Activated CD4-positive, CD25-positive, alpha-beta regulatory T cell (primary cell): ENCODE results near the gene NIFK.
"Not testable (repeated sequence)": the region's sequence is repeated elsewhere in the genome, so short reads cannot be mapped to it uniquely, and the experiment has no call there.

Source experiments
- DNase-seq, 4 experiments: peaks; one replicate each; lab custom pipeline; 2025; lab: John Stamatoyannopoulos, UW

NIFK gene

GRCh38 chr2:121731366-121731765, 5.3 kb downstream of the NIFK start:
- no peak for DNase-seq

DNA sequence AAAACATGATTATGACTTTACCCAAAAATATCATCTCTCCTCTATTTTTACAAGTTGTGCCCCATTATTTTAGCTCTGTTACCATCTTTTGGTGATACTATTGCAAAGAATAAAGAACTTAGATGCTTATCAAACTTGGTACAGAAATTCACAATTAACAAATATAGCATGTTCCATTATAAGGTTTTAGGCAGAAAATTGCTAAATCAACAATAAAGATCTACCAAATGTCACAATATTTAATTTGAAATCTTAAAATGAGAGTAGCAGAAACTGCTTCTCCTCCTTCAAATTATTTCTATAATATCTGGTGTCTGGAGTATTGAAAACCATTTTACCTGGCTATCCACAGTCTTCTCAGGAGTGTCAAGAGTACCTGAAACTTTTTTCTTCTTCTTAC, 8.7 kb downstream of the NIFK start:
- DNase-seq = no peak

DNA sequence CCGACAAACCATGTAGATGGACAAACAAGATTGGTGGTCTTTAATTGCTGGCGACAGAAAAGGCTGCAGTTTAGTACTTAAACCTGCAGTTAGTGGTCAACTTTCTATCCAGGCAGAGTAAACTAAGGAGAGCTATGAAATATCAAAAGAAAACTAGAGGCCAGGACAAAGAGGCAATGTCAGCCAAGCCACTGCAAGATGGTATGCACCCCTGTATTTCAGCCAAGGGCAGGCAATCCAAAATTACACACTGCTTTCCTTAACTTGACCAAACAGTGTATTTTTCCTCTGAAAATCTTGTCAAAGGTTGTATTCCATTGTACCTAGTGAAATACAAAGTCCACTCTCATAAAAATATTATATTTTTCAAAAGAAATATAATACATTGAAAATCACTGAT, 9.3 kb downstream of the NIFK start:
- DNase-seq = no peak

- DNase-seq = no peak
Measured at GRCh38 chr2:121723316-121723715, 13.4 kb downstream of the NIFK start.

DNA sequence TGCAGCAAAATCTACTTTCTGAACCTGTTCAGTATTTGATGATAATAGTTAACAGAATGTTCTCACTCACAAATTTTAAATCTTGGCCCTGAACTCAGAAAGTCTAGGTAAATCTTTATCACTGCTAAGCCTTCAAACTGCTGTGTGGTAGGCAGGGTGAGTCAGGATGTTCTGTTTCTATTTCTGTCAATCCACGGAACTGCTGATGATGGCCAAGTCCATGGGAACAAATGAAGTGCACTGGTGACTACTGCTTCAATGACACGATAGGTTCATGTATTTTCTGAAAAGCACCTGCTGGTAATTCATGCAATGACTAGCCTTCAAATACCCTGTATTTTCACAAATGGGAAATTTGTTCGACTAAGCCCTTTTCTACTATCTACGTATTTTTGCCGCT, 14.2 kb downstream of the NIFK start:
- DNase-seq = no peak

- no peak for DNase-seq
Measured at GRCh38 chr2:121721926-121722325, 14.7 kb downstream of the NIFK start.

- no peak for DNase-seq
Measured at GRCh38 chr2:121717529-121717928, 19.1 kb downstream of the NIFK start.

GRCh38 chr2:121716126-121716525, 20.5 kb downstream of the NIFK start:
- DNase-seq = no peak

DNA sequence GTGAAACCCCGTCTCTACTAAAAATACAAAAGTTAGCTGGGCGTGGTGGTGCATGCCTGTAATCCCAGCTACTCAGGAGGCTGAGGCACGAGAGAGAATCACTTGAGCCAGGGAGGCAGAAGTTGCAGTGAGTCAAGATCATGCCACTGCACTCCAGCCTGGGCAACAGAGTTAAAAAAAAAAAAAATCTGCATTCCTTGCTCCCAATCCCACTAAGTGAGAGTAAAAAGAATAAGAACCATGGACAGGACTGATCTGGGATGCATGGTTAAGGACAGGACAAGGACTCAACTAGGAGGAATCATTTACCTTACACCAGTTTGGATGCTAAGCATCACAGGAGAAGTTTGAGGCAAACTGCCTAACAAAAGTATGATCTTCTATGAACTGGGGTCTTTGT, 25.2 kb downstream of the NIFK start:
- DNase-seq = not testable (repeated sequence)

GRCh38 chr2:121710470-121711170, 26.1 kb downstream of the NIFK start:
- DNase-seq = no peak

DNA sequence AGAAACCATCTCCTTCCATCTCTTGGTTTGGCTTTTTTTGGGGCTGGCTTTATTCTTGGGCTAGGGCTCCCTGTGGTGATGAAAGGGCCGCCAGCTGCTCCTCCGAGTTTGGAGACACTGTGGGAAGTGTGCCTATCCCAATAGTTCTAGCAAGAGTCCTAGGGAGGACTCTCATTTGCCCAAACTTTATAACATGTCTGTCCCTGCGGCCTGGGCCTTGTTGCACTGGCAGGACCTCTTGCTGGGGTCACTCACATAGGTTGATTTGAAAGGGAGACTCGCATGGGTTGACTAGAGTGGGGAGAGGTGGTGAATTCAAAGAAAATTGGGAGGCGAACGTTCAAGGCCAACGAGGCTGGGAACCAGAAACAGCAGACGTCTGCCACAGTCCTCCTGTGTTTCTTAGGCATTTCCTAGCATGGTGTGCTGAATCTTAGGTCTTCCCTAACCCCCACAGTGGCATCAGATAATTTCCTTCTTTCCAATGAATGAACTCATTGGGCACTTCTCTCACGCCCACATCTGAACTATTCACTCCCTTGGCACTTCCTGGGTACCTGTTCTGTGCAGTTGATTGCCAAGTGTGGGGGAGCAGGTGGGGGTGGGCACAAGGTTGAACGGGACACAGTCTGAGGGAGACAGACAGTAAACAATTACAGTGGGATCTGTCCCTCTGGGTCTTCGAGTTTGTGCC, 26.8 kb downstream of the NIFK start:
- DNase-seq = no peak

DNA sequence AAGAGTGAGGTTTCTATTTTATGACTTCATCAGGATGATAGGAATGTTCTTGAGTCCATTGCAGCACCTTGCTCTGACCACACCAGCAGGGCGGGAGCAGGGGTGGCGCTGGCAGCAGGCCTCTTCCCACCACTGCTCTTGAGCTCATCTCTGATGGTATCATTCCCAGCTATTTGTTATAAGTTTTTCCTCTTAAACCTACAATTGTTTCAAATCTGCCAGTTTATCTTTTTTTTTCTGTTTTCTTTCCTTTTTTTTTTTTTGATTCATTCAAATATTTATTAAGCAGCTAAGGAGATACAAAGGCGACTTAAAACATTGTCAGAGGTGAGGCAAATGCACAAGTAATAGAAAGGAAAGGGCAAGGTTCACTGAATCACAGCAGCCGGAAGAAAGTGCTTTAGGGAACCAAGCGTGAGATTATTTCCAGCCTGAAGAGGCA, 28.7 kb downstream of the NIFK start:
- no peak for DNase-seq

DNA sequence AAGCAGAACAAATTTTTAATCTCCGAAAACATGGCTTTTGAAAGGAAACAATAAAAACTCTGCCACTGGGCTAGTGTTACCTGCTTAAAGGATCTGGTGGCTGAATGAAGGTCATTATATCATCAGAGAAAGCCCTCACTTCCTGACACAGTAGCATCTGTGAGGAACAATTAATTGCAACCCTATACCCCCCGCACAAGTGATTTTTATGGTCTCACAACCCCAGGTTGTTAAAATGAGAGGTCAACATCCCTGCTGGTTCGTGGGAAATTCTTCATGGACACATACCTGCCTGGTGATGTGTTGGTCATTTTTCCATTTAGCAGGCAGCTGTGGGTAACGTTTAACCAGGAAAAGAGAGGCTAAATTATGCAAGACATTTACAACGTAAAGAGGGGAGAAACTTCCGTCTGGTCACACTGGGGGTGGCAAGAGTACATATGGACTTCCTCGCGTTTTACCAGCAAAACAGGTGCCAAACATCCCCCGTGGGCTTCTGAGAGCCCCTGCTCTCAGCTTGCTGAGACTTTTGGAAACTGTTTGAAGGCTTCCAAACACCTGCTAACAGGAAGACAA, 29.2 kb downstream of the NIFK start:
- DNase-seq = no peak

- no peak for DNase-seq
Measured at GRCh38 chr2:121705958-121706357, 30.7 kb downstream of the NIFK start.

DNA sequence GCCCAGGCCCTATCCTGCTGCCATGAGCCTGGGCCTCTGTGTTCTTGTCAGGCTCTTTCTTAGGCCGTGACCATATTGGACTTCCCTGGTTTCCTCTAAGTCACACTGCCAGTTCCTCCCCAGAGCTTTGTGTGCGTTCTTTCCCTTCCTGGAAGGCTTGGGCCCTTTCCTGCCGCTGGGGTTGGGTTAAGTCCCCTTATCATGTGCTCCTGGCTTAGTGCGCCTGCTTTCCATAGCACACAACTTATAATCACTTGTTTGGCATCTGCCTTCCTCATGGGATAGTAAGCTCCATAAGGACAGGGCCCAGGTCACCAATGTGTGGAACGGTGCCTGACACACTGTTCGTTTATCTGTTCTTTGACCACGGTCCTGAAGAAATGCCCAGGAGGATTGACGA, 31.3 kb downstream of the NIFK start:
- no peak for DNase-seq

DNA sequence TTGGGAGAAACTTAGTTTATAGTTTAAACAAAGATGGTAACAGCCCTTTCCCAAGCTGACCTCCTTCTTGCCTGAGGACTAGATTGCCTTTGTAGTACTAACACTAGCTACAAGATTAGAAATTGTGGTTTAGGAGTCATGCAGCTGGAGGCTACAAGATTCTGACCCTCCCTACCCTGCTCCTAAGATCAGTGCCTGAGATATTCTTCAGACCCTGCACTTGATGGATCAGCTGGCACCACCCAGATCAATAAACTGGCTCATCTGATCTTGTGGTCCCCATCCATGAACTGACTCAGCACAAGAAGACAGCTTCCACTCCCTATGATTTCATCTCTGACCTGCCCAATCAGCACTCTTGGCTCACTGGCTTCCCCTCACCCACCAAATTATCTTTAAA, 34.9 kb downstream of the NIFK start:
- not testable (repeated sequence) for DNase-seq

DNA sequence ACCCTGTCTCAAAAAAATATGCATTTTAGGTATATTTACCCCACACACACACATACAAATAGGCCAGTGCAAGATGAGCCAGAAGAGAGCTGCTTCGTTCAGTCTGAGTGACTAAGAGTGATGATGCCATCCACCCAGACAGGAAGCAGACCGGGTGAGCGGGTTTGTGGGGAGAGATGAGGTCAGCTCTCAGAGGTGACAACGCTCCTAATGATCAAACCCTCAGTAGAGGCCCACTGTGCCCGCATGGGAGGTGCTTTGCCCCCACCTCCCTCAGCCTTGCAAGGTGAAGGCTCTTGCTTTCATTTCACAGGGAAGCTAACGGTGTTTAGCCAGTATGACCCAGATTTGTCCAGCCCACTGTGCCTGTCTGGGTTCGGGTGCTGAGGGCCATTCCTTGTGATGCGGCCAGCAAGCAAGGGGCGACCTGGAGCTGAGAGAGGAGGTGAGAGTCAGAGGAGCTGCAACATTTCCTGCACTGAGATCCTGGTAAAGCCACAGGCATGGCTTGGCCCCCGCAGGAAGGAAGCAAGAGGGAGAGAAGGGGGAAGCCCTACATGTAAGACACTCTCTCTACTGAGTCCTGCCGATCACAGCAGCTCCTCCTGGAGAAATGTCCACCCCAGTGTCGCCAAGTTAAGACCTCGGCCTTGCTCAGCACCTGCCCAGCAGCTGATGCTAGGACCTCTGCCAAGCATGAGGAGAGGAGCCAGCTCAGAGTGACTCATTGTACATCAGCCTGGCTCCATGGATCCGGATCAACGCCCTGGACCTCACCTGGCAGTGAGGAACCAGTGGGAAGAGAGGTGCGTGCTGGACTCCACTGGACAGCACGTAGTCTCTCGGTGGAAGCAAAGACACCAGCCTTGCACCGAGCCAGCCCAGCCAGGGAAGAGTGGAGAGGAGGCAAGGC, 37.0 kb downstream of the NIFK start:
- DNase-seq = peak; percentile 49 to 67 (median 58)

DNA sequence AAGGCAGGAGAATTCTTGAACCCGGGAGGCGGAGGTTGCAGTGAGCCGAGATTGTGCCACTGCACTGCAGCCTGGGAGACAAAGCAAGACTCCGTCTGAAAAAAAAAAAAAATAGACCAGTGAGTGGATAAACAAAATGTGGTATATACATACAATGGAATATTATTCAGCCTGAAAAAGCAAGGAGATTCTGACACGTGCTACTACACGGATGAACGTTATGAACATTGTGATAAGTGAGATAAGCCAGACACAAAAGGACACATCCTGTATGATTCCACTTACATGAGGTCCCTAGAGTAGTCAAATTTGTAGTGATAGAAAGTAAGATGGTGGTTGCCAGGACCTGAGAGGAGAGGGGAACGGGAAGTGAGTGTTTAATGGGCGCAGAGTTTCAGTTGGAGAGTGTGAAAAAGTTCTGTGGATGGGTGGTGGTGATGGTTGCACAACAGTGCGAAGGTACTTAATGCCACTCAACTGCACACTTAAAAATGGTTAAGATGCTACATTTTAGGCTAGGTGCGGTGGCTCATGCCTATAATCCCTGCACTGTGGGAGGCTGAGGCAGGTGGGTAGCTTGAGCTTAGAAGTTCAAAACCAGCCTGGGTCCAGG, 38.3 kb downstream of the NIFK start:
- no peak for DNase-seq

GRCh38 chr2:121697108-121697631, 39.5 kb downstream of the NIFK start:
- no peak for DNase-seq

GRCh38 chr2:121696410-121696930, 40.2 kb downstream of the NIFK start:
- no peak for DNase-seq

DNA sequence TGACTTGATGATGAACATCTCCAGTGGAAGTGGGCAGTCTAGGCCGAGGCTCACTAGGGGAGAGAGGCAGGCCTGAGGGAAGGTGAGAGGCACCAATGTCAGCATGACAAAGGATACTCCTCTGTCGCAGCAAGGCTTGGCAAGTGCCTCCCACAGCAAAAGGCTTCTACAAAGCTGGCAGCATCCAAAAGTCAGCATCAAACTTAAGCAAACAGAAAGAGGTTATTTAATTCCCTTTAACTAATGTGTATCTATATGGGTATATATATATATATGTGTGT, 41.6 kb downstream of the NIFK start:
- DNase-seq = no peak
